Trophoblast cell (in vitro differentiated cells and primary cell): ENCODE data around the gene FBXO33.

Experiments
- DNase-seq, 2 donors: peaks; one replicate each; pipeline ENCODE4 v3.0.0-alpha.2; 2016
- H2AFZ ChIP-seq: 2 replicates; pipeline ENCODE4 v1.6.1; 2013; ENCODE audit warnings: low read length, moderate library complexity, mild to moderate bottlenecking; ENCODE audit not compliant: insufficient read depth, poor library complexity
- H2AK5ac ChIP-seq: 2 replicates; pipeline ENCODE4 v1.6.1; 2013; ENCODE audit warnings: mild to moderate bottlenecking, low read length
- H2BK120ac ChIP-seq: 2 replicates; pipeline ENCODE4 v1.6.1; 2013; ENCODE audit warnings: low read length, mild to moderate bottlenecking, moderate library complexity; ENCODE audit not compliant: insufficient read depth, poor library complexity
- H2BK12ac ChIP-seq: 2 replicates; pipeline ENCODE4 v1.6.1; 2013; ENCODE audit warnings: mild to moderate bottlenecking, low read length, moderate library complexity
- H2BK5ac ChIP-seq: 2 replicates; pipeline ENCODE4 v1.6.1; 2013; ENCODE audit warnings: low read length, low read depth, moderate library complexity, mild to moderate bottlenecking; ENCODE audit not compliant: poor library complexity
- H3K14ac ChIP-seq: 2 replicates; pipeline ENCODE4 v1.6.1; 2013; ENCODE audit warnings: mild to moderate bottlenecking, low read length
- H3K18ac ChIP-seq: 2 replicates; pipeline ENCODE4 v1.6.1; 2013; ENCODE audit warnings: mild to moderate bottlenecking, low read length
- H3K23ac ChIP-seq: 2 replicates; pipeline ENCODE4 v1.6.1; 2013; ENCODE audit warnings: low read length
- H3K27ac ChIP-seq: 2 replicates; pipeline ENCODE4 v1.5.1; 2013; ENCODE audit warnings: low read depth, mild to moderate bottlenecking, inconsistent platforms, low read length, moderate library complexity
- H3K27me3 ChIP-seq: 2 replicates; pipeline ENCODE4 v1.6.1; 2013; ENCODE audit warnings: inconsistent platforms, mild to moderate bottlenecking, low read length, moderate library complexity; ENCODE audit not compliant: insufficient read depth
- H3K36me3 ChIP-seq, 2 experiments: 1 replicate in 1 of 2; 2 replicates in 1 of 2; pipeline ENCODE4 v1.6.1; 2013; ENCODE audit warnings: low read length in 2 of 2, mild to moderate bottlenecking in 2 of 2, moderate library complexity in 1 of 2; ENCODE audit not compliant: insufficient read depth in 2 of 2, control insufficient read depth in 1 of 2
- H3K4ac ChIP-seq: 2 replicates; pipeline ENCODE4 v1.6.1; 2013; ENCODE audit warnings: low read depth, mild to moderate bottlenecking, low read length, moderate library complexity
- H3K4me1 ChIP-seq, 2 experiments: 1 replicate in 1 of 2; 2 replicates in 1 of 2; pipeline ENCODE4 v1.6.1; 2013; ENCODE audit warnings: low read length in 2 of 2, mild to moderate bottlenecking in 2 of 2, moderate library complexity in 1 of 2; ENCODE audit not compliant: insufficient read depth in 2 of 2, control insufficient read depth in 1 of 2
- H3K4me2 ChIP-seq: 2 replicates; pipeline ENCODE4 v1.6.1; 2013; ENCODE audit warnings: inconsistent platforms, mild to moderate bottlenecking, low read length, moderate library complexity
- H3K4me3 ChIP-seq: 2 replicates; pipeline ENCODE4 v1.5.1; 2013; ENCODE audit warnings: mild to moderate bottlenecking, low read depth, low read length, inconsistent platforms
- H3K79me1 ChIP-seq: one replicate; pipeline ENCODE4 v1.6.1; 2013; ENCODE audit warnings: low read length
- H3K79me2 ChIP-seq: 2 replicates; pipeline ENCODE4 v1.6.1; 2013; ENCODE audit warnings: low read length, mild to moderate bottlenecking; ENCODE audit not compliant: control insufficient read depth, insufficient read depth, poor library complexity
- H3K9ac ChIP-seq: 2 replicates; pipeline ENCODE4 v1.6.1; 2013; ENCODE audit warnings: mild to moderate bottlenecking, low read length
- H3K9me3 ChIP-seq: 2 replicates; pipeline ENCODE4 v1.6.1; 2013; ENCODE audit warnings: low read depth, mild to moderate bottlenecking, control low read depth, inconsistent platforms, low read length; ENCODE audit not compliant: insufficient read depth
- H4K12ac ChIP-seq: 2 replicates; pipeline ENCODE4 v1.6.1; 2013; ENCODE audit warnings: low read depth, mild to moderate bottlenecking, low read length, moderate library complexity
- H4K8ac ChIP-seq: 2 replicates; pipeline ENCODE4 v1.6.1; 2013; ENCODE audit warnings: low read depth, mild to moderate bottlenecking, low read length, moderate library complexity
- H4K91ac ChIP-seq: one replicate; pipeline ENCODE4 v1.6.1; 2013; ENCODE audit warnings: low read depth, mild to moderate bottlenecking, low read length, moderate library complexity
- WGBS: extraction: QIAGEN DNeasy Blood & Tissue Kit; methylation state at CpG from one replicate; pipeline ENCODE4 v1.1.7; 2013; ENCODE audit warnings: missing lambda C conversion rate; ENCODE audit not compliant: insufficient read length, insufficient coverage; ENCODE audit errors: extremely low coverage; 5-methylcytosine and 5-hydroxymethylcytosine counted together

FBXO33 gene

GRCh38 chr14:39434401-39434800, 2.2 kb upstream of the FBXO33 start:
- no CpG with 5 or more reads among the region's 2 CpGs for WGBS

GRCh38 chr14:39433452-39433813, 1.2 kb upstream of the FBXO33 start:
- no peak overlapping the region for H3K23ac ChIP-seq
- H3K4me2 ChIP-seq, result peak overlapping the region; percentile 81
- H4K91ac ChIP-seq, result no peak overlapping the region
- no peak overlapping the region for H3K9ac ChIP-seq
- no peak overlapping the region for H2BK120ac ChIP-seq
- DNase-seq, result no peak
- no peak overlapping the region for H2BK5ac ChIP-seq
- no peak overlapping the region for H2BK12ac ChIP-seq
- no peak overlapping the region for H3K27ac ChIP-seq
- H3K18ac ChIP-seq, result no peak overlapping the region
- no peaks in the 10 kb centered on the region for H3K27me3 ChIP-seq
- H2AK5ac ChIP-seq, result no peak overlapping the region
- no peak overlapping the region for H3K14ac ChIP-seq
- H3K4ac ChIP-seq, result no peak overlapping the region
- H4K12ac ChIP-seq, result no peak overlapping the region
- peaks cover 4 to 6% of the 10 kb centered on the region in 2 experiments for H3K4me1 ChIP-seq
- no peak overlapping the region for H4K8ac ChIP-seq
- H3K36me3 ChIP-seq, result no peaks in the 10 kb centered on the region
- H2AFZ ChIP-seq, result no peak overlapping the region
- no CpG with 5 or more reads among the region's 8 CpGs for WGBS
- peaks cover 6% of the 10 kb centered on the region for H3K79me2 ChIP-seq
- H3K79me1 ChIP-seq, result peaks cover 8% of the 10 kb centered on the region
- no peak overlapping the region for H3K4me3 ChIP-seq
- H3K9me3 ChIP-seq, result no peaks in the 10 kb centered on the region

More at GRCh38 chr14:39434401-39434800, 2.2 kb upstream of the FBXO33 start:
- H3K23ac ChIP-seq, result no peak overlapping the region
- H3K4me3 ChIP-seq, result no peak overlapping the region
- H3K36me3 ChIP-seq, result no peaks in the 10 kb centered on the region
- no peak overlapping the region for H2BK12ac ChIP-seq
- H2BK5ac ChIP-seq, result no peak overlapping the region
- no peak overlapping the region for H3K14ac ChIP-seq
- H4K8ac ChIP-seq, result no peak overlapping the region
- H3K4me2 ChIP-seq, result no peak overlapping the region
- no peak overlapping the region for H3K4ac ChIP-seq
- no peak overlapping the region for H2BK120ac ChIP-seq
- H2AFZ ChIP-seq, result no peak overlapping the region
- H4K91ac ChIP-seq, result no peak overlapping the region
- no peak overlapping the region for H3K9ac ChIP-seq
- H3K27ac ChIP-seq, result no peak overlapping the region
- peaks cover 6% of the 10 kb centered on the region for H3K79me2 ChIP-seq
- H4K12ac ChIP-seq, result no peak overlapping the region
- H3K4me1 ChIP-seq, result peaks cover 4 to 6% of the 10 kb centered on the region in 2 experiments
- no peak for DNase-seq
- H3K9me3 ChIP-seq, result no peaks in the 10 kb centered on the region
- H3K18ac ChIP-seq, result no peak overlapping the region
- peaks cover 8% of the 10 kb centered on the region for H3K79me1 ChIP-seq
- H3K27me3 ChIP-seq, result no peaks in the 10 kb centered on the region
- H2AK5ac ChIP-seq, result no peak overlapping the region

- H2BK120ac ChIP-seq, result no peak overlapping the region
- H3K27me3 ChIP-seq, result no peaks in the 10 kb centered on the region
- H3K9me3 ChIP-seq, result no peaks in the 10 kb centered on the region
- H3K14ac ChIP-seq, result peak overlapping the region; percentile 78
- H2BK12ac ChIP-seq, result no peak overlapping the region
- H3K27ac ChIP-seq, result peak overlapping the region; percentile 90
- H4K12ac ChIP-seq, result peak overlapping the region; percentile 63
- H3K18ac ChIP-seq, result peak overlapping the region; percentile 80
- no peak overlapping the region for H3K4ac ChIP-seq
- peaks cover 6% of the 10 kb centered on the region for H3K79me2 ChIP-seq
- peak overlapping the region; percentile 80 for H3K4me3 ChIP-seq
- H2BK5ac ChIP-seq, result peak overlapping the region; percentile 84
- no peaks in the 10 kb centered on the region for H3K36me3 ChIP-seq
- H3K4me1 ChIP-seq, result peaks cover 4 to 6% of the 10 kb centered on the region in 2 experiments
- H3K23ac ChIP-seq, result no peak overlapping the region
- peak overlapping the region; percentile 75 for H2AFZ ChIP-seq
- H4K8ac ChIP-seq, result peak overlapping the region; percentile 85
- peak overlapping the region; percentile 68 for H3K9ac ChIP-seq
- peak; percentile 91 to 94 for DNase-seq
- peaks cover 8% of the 10 kb centered on the region for H3K79me1 ChIP-seq
- peak overlapping the region; percentile 68 for H4K91ac ChIP-seq
- no peak overlapping the region for H2AK5ac ChIP-seq
- peak overlapping the region; percentile 81 for H3K4me2 ChIP-seq
- WGBS, result no CpG with 5 or more reads among the region's 38 CpGs
Observed at GRCh38 chr14:39432619-39433451, 602 bp upstream of the FBXO33 start.

GRCh38 chr14:39431416-39432178, 636 bp downstream of the FBXO33 start:
- H3K4me2 ChIP-seq, result peak overlapping the region; percentile 74

More at GRCh38 chr14:39431416-39432178, 636 bp downstream of the FBXO33 start:
- no CpG with 5 or more reads among the region's 81 CpGs for WGBS
- peak overlapping the region; percentile 100 for H2BK5ac ChIP-seq
- no peak overlapping the region for H2AK5ac ChIP-seq
- peak overlapping the region; percentile 98 for H3K4me3 ChIP-seq
- no peaks in the 10 kb centered on the region for H3K9me3 ChIP-seq
- peak overlapping the region; percentile 43 for H3K23ac ChIP-seq
- peak overlapping the region; percentile 99 for H3K18ac ChIP-seq
- H3K79me2 ChIP-seq, result peaks cover 6% of the 10 kb centered on the region
- peak overlapping the region; percentile 99 for H2BK120ac ChIP-seq
- H3K27ac ChIP-seq, result peak overlapping the region; percentile 97
- H4K8ac ChIP-seq, result peak overlapping the region; percentile 98
- peak overlapping the region; percentile 83 for H3K4ac ChIP-seq
- H3K14ac ChIP-seq, result peak overlapping the region; percentile 53
- no peak overlapping the region for H2BK12ac ChIP-seq
- peak overlapping the region; percentile 97 for H2AFZ ChIP-seq
- H3K9ac ChIP-seq, result peak overlapping the region; percentile 86
- H4K12ac ChIP-seq, result no peak overlapping the region
- H3K27me3 ChIP-seq, result no peaks in the 10 kb centered on the region
- peak overlapping the region; percentile 99 for H4K91ac ChIP-seq
- no peaks in the 10 kb centered on the region for H3K36me3 ChIP-seq
- peak; percentile 51 to 72 for DNase-seq
- peaks cover 4 to 6% of the 10 kb centered on the region in 2 experiments for H3K4me1 ChIP-seq
- H3K79me1 ChIP-seq, result peaks cover 8% of the 10 kb centered on the region
